Subcutaneous adipose tissue (tissue), 4 donors: ENCODE results near the gene SIX3. TPM values are rescaled to one million over a fixed set of nuclear protein-coding genes. Genes with fewer than 3 reads are reported as not detected.

Source experiments
- CTCF ChIP-seq: fragments of 450-650 bp; IDR thresholded peaks from one replicate; pipeline ENCODE4 v1.5.1; 2016; ENCODE audit warnings: low read depth, mild to moderate bottlenecking, control low read depth, antibody characterized with exemption, moderate library complexity
- total RNA-seq, 4 donors: library from RNA; depleted of rRNA; stranded (reverse); fragments of >200 nt; gene quantifications; one replicate each; pipeline ENCODE4 v1.1.0, GENCODE V29; 2016

Gene SIX3
- total RNA-seq, 4 donors from 2014 or later: not detected

GRCh38 chr2:44964752-44965236, 23.3 kb downstream of the SIX3 start:
- TF ChIP-seq CTCF: no peak

- TF ChIP-seq CTCF: no peak
These were observed 24.2 kb downstream of the SIX3 start for GRCh38 chr2:44965684-44966083.

GRCh38 chr2:44967056-44967455, 25.6 kb downstream of the SIX3 start:
- no peak for TF ChIP-seq CTCF

- no peak for TF ChIP-seq CTCF
These were observed 26.4 kb downstream of the SIX3 start for GRCh38 chr2:44967727-44968432.

GRCh38 chr2:44969936-44970335, 28.4 kb downstream of the SIX3 start:
- TF ChIP-seq CTCF: no peak

GRCh38 chr2:44970846-44971450, 29.4 kb downstream of the SIX3 start:
- no peak for TF ChIP-seq CTCF

- TF ChIP-seq CTCF: no peak
These were observed 31.5 kb downstream of the SIX3 start for GRCh38 chr2:44972771-44973535.
